A673 (cell line): ENCODE measurements around the gene DNAJC16. TPM values are rescaled to one million over a fixed set of nuclear protein-coding genes. Genes with fewer than 3 reads are reported as not detected.
"Not testable (repeated sequence)": the region's sequence is repeated elsewhere in the genome, so short reads cannot be mapped to it uniquely, and the experiment has no call there.

Source experiments
- BruUV-seq: library from RNA; stranded (reverse); fragments of 400-500 nt; replicated peaks from 2 replicates; lab custom pipeline; 2021; lab: Mats Ljungman, UMichigan
- CTCF ChIA-PET: fragments of 300-600 bp; sonication (Branson Sonifier 250); formaldehyde crosslinking; loops from one replicate; lab custom pipeline; 2022; ENCODE audit warnings: antibody characterized with exemption; lab: Charles Lee
- POLR2A ChIA-PET: fragments of 300-600 bp; sonication (Branson Sonifier 250); formaldehyde crosslinking; loops from one replicate; lab custom pipeline; 2022; ENCODE audit warnings: antibody characterized with exemption; ENCODE audit not compliant: low non-redundant PET; lab: Charles Lee
- DNase-seq: peaks from one replicate; pipeline ENCODE4 v3.0.0-alpha.2; 2015; ENCODE audit warnings: low spot score
- H3K27ac ChIP-seq: fragments of 200-600 bp; sonication (generic); 2 replicates; pipeline ENCODE4 v1.5.1; 2016; ENCODE audit warnings: mixed run types, low read depth, mild to moderate bottlenecking, mixed read lengths, antibody characterized with exemption, low read length; ENCODE audit not compliant: poor library complexity, severe bottlenecking
- H3K27me3 ChIP-seq: fragments of 200-600 bp; sonication (generic); replicated peaks from 2 replicates; pipeline ENCODE4 v1.6.1; 2017; ENCODE audit warnings: mixed run types, low read depth, mild to moderate bottlenecking, mixed read lengths, antibody characterized with exemption, low read length; ENCODE audit not compliant: insufficient read depth, poor library complexity
- H3K36me3 ChIP-seq: fragments of 200-600 bp; sonication (generic); 2 replicates; pipeline ENCODE4 v1.6.1; 2016; ENCODE audit warnings: mixed run types, mild to moderate bottlenecking, mixed read lengths, antibody characterized with exemption, low read length; ENCODE audit not compliant: insufficient read depth, poor library complexity, severe bottlenecking
- H3K4me1 ChIP-seq: fragments of 200-600 bp; sonication (generic); 2 replicates; pipeline ENCODE4 v1.6.1; 2017; ENCODE audit warnings: mixed run types, mild to moderate bottlenecking, mixed read lengths, antibody characterized with exemption, low read length; ENCODE audit not compliant: insufficient read depth, poor library complexity, severe bottlenecking
- H3K4me3 ChIP-seq: fragments of 200-600 bp; sonication (generic); 2 replicates; pipeline ENCODE4 v1.5.1; 2016; ENCODE audit warnings: low read depth, mixed run types, mild to moderate bottlenecking, mixed read lengths, low read length; ENCODE audit not compliant: poor library complexity, severe bottlenecking
- H3K9me3 ChIP-seq: fragments of 200-600 bp; sonication (generic); 2 replicates; pipeline ENCODE4 v1.6.1; 2016; ENCODE audit warnings: mixed run types, low read depth, mild to moderate bottlenecking, mixed read lengths, antibody characterized with exemption, low read length; ENCODE audit not compliant: poor library complexity, severe bottlenecking
- EZH2 ChIP-seq: fragments of 200-600 bp; sonication (generic); IDR thresholded peaks from 2 replicates; pipeline ENCODE4 v1.6.1; 2017; ENCODE audit warnings: borderline replicate concordance, low read depth, mild to moderate bottlenecking, mixed read lengths, antibody characterized with exemption, low read length; ENCODE audit not compliant: poor library complexity, severe bottlenecking
- intact Hi-C: fragments of 100-400 bp; cut with micrococcal nuclease; formaldehyde crosslinking; loops from one replicate; pipeline ENCODE4 v1.10.0; 2022; ENCODE audit not compliant: unreplicated experiment
- total RNA-seq: library from RNA; stranded (reverse); gene quantifications from 2 replicates; pipeline ENCODE4 v1.2.3, GENCODE V29; 2021
- TF ChIP-seq, protein P1 (sequence below): fragments of 300-800, 200-600 bp; sonication (generic); conservative IDR thresholded peaks from 2 replicates; pipeline ENCODE4 v1.5.1; 2017; ENCODE audit warnings: low read depth, mild to moderate bottlenecking, antibody characterized with exemption, low read length, moderate library complexity, mixed read lengths

The DNAJC16 gene
- total RNA-seq, 1 experiment from 2014 or later = 17.1 TPM

- Histone ChIP-seq H3K27ac (no peak overlapping the region), H3K9me3 (no peaks in the 10 kb centered on the region), H3K4me3 (no peak overlapping the region), H3K36me3 (no peaks in the 10 kb centered on the region), H3K4me1 (no peaks in the 10 kb centered on the region), H3K27me3 (no peaks in the 10 kb centered on the region)
- TF ChIP-seq, protein P1, sequence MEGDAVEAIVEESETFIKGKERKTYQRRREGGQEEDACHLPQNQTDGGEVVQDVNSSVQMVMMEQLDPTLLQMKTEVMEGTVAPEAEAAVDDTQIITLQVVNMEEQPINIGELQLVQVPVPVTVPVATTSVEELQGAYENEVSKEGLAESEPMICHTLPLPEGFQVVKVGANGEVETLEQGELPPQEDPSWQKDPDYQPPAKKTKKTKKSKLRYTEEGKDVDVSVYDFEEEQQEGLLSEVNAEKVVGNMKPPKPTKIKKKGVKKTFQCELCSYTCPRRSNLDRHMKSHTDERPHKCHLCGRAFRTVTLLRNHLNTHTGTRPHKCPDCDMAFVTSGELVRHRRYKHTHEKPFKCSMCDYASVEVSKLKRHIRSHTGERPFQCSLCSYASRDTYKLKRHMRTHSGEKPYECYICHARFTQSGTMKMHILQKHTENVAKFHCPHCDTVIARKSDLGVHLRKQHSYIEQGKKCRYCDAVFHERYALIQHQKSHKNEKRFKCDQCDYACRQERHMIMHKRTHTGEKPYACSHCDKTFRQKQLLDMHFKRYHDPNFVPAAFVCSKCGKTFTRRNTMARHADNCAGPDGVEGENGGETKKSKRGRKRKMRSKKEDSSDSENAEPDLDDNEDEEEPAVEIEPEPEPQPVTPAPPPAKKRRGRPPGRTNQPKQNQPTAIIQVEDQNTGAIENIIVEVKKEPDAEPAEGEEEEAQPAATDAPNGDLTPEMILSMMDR = no peak
- TF ChIP-seq EZH2 = no peak
- no peak for DNase-seq
- ChIA-PET CTCF (no interaction called here), POLR2A (interaction anchor here (0.6 kb wide), 1 partner anchor 251 kb away, joined by 8 read pairs; no protein-coding TSS in a partner anchor)
- BruUV-seq = no TSS peak
- intact Hi-C loops = no loop called here
Measured at GRCh38 chr1:15479654-15480347, 46.8 kb upstream of the DNAJC16 start.

GRCh38 chr1:15482455-15482854 lies 44.2 kb upstream of the DNAJC16 start:
- H3K4me3 ChIP-seq, H3K36me3 ChIP-seq, H3K4me1 ChIP-seq, CTCF ChIA-PET, H3K27ac ChIP-seq, DNase-seq, POLR2A ChIA-PET, H3K9me3 ChIP-seq, H3K27me3 ChIP-seq, BruUV-seq, intact Hi-C loops: not testable (repeated sequence)

DNA sequence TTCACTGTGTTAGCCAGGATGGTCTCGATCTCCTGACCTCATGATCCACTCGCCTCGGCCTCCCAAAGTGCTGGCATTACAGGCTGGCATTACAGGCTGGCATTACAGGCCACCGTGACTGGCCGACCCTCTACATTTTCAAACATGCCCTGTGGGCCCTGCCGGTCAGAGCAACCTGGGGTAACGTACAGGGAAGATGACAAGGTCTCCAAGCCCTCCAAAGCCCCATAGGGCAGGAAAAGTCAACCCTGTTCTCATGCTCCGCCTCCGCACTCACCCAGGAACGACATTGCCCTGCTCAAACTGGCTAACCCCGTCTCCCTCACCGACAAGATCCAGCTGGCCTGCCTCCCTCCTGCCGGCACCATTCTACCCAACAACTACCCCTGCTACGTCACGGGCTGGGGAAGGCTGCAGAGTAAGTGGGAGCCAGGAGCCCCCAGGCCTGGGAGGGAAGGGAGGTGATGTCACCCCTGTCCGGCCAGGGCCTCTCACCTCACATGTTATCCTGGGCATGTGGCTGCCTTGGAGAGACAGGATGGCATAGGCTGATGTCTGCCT lies 43.6 kb upstream of the DNAJC16 start:
- POLR2A ChIA-PET, BruUV-seq, H3K4me3 ChIP-seq, H3K4me1 ChIP-seq, CTCF ChIA-PET, intact Hi-C loops, DNase-seq, H3K9me3 ChIP-seq, H3K36me3 ChIP-seq, H3K27me3 ChIP-seq, H3K27ac ChIP-seq: not testable (repeated sequence)

DNA sequence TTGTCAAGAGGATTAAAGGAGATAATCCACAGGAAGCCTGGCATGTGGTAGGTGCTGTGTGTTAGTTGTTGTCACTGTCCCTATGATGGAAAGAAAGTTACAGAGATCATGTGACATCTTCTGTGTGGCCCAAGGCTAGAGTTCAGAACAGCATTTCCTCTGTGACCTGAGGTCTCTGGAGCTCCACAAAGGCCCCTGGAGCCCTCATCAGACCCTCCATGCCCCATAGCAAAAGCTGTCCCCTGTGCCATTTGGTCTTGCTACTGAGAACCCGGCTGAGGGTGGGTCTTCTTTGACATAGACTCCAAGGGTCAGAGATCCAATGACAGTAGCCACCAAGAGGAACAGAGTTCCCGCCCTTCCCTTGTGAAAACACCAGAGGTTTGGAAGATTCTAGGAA lies 42.7 kb upstream of the DNAJC16 start:
- TF ChIP-seq EZH2 = no peak
- TF ChIP-seq, protein P1 = no peak
- intact Hi-C loops = no loop called here
- no TSS peak for BruUV-seq

DNA sequence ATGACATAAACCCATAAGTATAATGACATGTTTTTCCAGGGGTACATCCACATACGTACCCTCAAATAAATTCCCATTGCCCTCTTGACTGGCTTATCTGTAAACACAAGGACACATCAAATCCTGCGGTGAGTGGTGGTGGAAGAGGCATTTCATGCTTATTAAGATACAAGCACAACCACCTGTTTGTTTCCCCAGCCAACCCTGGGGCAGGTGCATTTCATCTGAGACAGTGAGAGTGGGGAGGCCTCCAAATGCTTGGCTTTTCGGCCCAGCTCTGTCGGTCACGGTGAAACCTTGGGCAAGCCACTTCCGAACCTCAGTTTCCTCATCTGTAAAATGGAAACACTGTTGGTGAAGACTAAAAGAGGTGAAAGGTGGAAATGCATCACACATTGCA lies 42.2 kb upstream of the DNAJC16 start:
- H3K9me3 ChIP-seq, H3K4me1 ChIP-seq, CTCF ChIA-PET, H3K27ac ChIP-seq, H3K36me3 ChIP-seq, POLR2A ChIA-PET, H3K4me3 ChIP-seq, BruUV-seq, intact Hi-C loops, DNase-seq, H3K27me3 ChIP-seq: not testable (repeated sequence)

More for the DNA sequence above, 42.7 kb upstream of the DNAJC16 start:
- Histone ChIP-seq H3K27me3 (no peaks in the 10 kb centered on the region), H3K4me1 (no peaks in the 10 kb centered on the region), H3K27ac (no peak overlapping the region), H3K9me3 (no peaks in the 10 kb centered on the region), H3K36me3 (no peaks in the 10 kb centered on the region), H3K4me3 (no peak overlapping the region)
- no peak for DNase-seq
- ChIA-PET POLR2A (no interaction called here), CTCF (no interaction called here)
